Esophagus (tissue), 2 donors: Measurements from ENCODE around the gene OR8G1. TPM values are rescaled to one million over a fixed set of nuclear protein-coding genes. Genes with fewer than 3 reads are reported as not detected.

Experiments used
- H3K27ac ChIP-seq, 2 donors: one replicate each; pipeline ENCODE4 v1.5.1; 2013; ENCODE audit warnings: low read depth in 2 of 2, mild to moderate bottlenecking in 2 of 2, inconsistent platforms in 1 of 2, low read length in 1 of 2, moderate library complexity in 1 of 2
- H3K27me3 ChIP-seq, 2 donors: one replicate each; pipeline ENCODE4 v1.6.1; 2013; ENCODE audit warnings: low read length in 2 of 2, control low read depth in 1 of 2, mild to moderate bottlenecking in 1 of 2; ENCODE audit not compliant: insufficient read depth in 2 of 2, control insufficient read depth in 1 of 2
- H3K36me3 ChIP-seq, 2 donors: one replicate each; pipeline ENCODE4 v1.6.1; 2013; ENCODE audit warnings: low read length in 1 of 2; ENCODE audit not compliant: control insufficient read depth in 2 of 2, insufficient read depth in 2 of 2
- H3K4me1 ChIP-seq, 2 donors: one replicate each; pipeline ENCODE4 v1.6.1; 2013; ENCODE audit warnings: low read length in 1 of 2; ENCODE audit not compliant: control insufficient read depth in 2 of 2, insufficient read depth in 2 of 2
- H3K4me3 ChIP-seq, 2 donors: one replicate each; pipeline ENCODE4 v1.5.1; 2013; ENCODE audit warnings: low read length in 2 of 2, mild to moderate bottlenecking in 2 of 2, low read depth in 1 of 2, moderate library complexity in 1 of 2
- H3K9me3 ChIP-seq, 2 donors: one replicate each; pipeline ENCODE4 v1.6.1; 2013; ENCODE audit warnings: mild to moderate bottlenecking in 2 of 2, low read depth in 1 of 2, low read length in 1 of 2, moderate library complexity in 1 of 2; ENCODE audit not compliant: control insufficient read depth in 2 of 2, insufficient read depth in 1 of 2
- WGBS, 2 donors: extraction: QIAGEN DNeasy Blood & Tissue Kit; methylation state at CpG; one replicate each; pipeline ENCODE4 v1.1.7; 2013; 5-methylcytosine and 5-hydroxymethylcytosine counted together
- polyA plus RNA-seq, 2 donors: library from polyadenylated mRNA; stranded (reverse); fragments of 200-250 nt; gene quantifications; one replicate each; pipeline ENCODE4 v1.2.3, GENCODE V29; 2013
- donor health status: healthy with polysubstance abuse.
- donor health status: Bipolar disorder and iron deficiency.

OR8G1 gene
- polyA plus RNA-seq, 2 donors = not detected

DNA sequence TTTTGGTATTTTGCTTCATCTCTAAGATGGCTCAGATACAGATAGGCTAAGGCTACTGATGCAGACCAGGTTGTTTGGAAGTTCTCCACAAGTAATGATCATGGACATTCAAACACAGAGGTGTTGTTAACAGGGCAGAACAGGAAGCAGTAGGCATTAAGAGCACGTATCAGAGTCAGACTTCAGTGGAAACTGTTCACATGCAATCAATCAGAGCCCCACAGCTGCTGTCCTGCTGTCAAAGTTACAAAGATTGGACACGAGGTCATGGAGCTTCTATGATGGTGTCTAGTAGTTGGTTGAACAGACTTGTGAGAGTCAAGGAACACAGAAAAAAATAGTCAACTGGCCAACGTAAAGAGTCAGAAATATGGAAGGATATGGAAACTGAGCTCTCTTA, 37.9 kb upstream of the OR8G1 start:
- Histone ChIP-seq H3K4me1 (no peaks in the 10 kb centered on the region), H3K27ac (no peak overlapping the region), H3K36me3 (no peaks in the 10 kb centered on the region), H3K27me3 (no peaks in the 10 kb centered on the region), H3K9me3 (no peaks in the 10 kb centered on the region), H3K4me3 (no peak overlapping the region)
- 37 to 56% methylated on average over 3 of the region's 3 CpGs for WGBS, 2 donors

DNA sequence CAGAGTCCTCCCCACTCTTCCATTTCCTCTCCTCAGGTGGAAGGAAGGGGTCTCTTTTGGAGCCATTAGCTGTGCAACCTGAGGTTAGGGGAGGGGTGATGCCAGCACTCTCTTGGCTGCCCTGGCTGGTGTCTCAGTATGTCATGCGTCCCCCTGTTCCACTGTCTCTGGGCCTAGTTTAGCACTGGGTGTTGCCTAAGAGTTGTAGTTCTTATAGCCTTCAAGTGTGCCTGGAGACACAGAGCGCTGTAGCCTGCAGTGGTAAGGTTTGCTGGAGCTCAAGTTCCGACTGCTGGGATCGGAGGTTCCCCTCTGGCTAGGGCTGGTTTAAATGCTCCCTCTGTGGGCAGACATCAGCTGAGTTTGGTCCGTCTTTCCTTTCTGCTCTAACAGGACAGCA, 36.9 kb upstream of the OR8G1 start:
- 84 to 86% methylated on average over 5 of the region's 5 CpGs for WGBS, 2 donors
- no peaks in the 10 kb centered on the region for H3K4me1 ChIP-seq
- H3K9me3 ChIP-seq = no peaks in the 10 kb centered on the region
- H3K27me3 ChIP-seq = no peaks in the 10 kb centered on the region
- no peaks in the 10 kb centered on the region for H3K36me3 ChIP-seq
- H3K27ac ChIP-seq = no peak overlapping the region
- H3K4me3 ChIP-seq = no peak overlapping the region

DNA sequence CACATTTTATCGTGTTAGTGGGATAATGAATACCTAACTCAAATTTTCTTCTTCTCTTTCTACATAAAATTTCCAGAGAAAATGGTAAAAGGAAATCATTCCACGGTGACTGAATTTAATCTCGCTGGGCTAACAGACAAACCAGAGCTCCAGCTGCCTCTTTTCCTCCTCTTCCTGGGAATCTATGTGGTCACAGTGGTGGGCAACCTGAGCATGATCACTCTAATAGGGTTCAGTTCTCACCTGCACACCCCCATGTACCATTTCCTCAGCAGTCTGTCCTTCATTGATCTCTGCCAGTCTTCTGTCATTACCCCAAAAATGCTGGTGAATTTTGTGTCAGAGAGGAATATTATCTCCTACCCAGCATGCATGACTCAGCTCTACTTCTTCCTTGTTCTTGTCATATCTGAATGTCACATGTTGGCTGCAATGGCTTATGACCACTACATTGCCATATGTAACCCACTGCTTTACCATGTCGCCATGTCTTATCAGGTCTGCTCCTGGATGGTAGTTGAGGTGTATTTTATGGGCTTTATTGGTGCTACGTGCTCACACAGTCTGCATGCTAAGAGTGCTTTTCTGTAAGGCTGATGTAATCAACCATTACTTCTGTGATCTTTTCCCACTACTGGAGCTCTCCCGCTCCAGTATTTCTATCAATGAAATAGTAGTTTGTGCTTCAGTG, 33.6 kb upstream of the OR8G1 start:
- Histone ChIP-seq H3K9me3 (peaks cover 0 to 5% of the 10 kb centered on the region in 2 donors), H3K4me1 (no peaks in the 10 kb centered on the region), H3K27me3 (no peaks in the 10 kb centered on the region), H3K27ac (no peak overlapping the region), H3K4me3 (no peak overlapping the region), H3K36me3 (no peaks in the 10 kb centered on the region)
- 71 to 79% methylated on average over 6 of the region's 6 CpGs for WGBS, 2 donors

DNA sequence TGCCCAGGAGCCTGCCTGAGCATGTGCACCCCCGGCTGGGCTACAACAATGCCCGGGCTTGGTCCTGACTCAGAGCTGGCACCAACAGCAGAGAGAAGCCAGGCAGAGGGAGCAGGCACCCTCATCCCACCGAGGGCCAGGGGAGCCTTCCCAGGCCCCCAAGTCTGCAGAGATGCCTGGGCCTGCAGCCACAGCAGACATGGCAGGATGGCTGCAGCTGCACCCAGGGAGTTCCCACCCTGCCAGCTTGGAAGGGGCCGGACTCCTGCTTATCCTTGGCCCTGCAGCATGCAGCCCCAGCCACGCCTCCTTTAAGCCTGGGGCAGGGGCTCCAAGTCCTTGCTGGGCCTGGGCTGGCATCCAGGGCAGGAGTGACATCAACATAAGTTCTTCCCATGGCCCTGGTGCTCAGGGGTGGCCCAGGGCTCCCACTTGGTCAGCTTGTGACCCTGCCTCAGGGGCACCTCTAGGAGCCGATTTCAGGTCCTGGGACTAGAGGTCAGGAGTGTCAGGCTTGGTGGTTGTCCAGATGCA, 31.0 kb upstream of the OR8G1 start:
- Histone ChIP-seq H3K27ac (no peak overlapping the region), H3K4me1 (no peaks in the 10 kb centered on the region)
- WGBS, 2 donors = 83 to 88% methylated on average over 6 of the region's 6 CpGs

GRCh38 chr11:124210421-124210820, 30.5 kb upstream of the OR8G1 start:
- Histone ChIP-seq H3K4me1 (no peaks in the 10 kb centered on the region), H3K27me3 (no peaks in the 10 kb centered on the region), H3K4me3 (no peak overlapping the region), H3K36me3 (no peaks in the 10 kb centered on the region), H3K27ac (no peak overlapping the region), H3K9me3 (peaks cover 0 to 5% of the 10 kb centered on the region in 2 donors)
- WGBS, 2 donors = 73 to 80% methylated on average over 5 of the region's 5 CpGs

More for the DNA sequence above, 31.0 kb upstream of the OR8G1 start:
- no peaks in the 10 kb centered on the region for H3K27me3 ChIP-seq
- no peaks in the 10 kb centered on the region for H3K36me3 ChIP-seq
- peaks cover 0 to 5% of the 10 kb centered on the region in 2 donors for H3K9me3 ChIP-seq
- no peak overlapping the region for H3K4me3 ChIP-seq

- Histone ChIP-seq H3K4me1 (no peaks in the 10 kb centered on the region), H3K36me3 (no peaks in the 10 kb centered on the region), H3K9me3 (peaks cover 0 to 5% of the 10 kb centered on the region in 2 donors), H3K27me3 (no peaks in the 10 kb centered on the region), H3K27ac (no peak overlapping the region), H3K4me3 (no peak overlapping the region)
Observed at GRCh38 chr11:124211321-124211720, 29.6 kb upstream of the OR8G1 start.

- H3K27ac ChIP-seq = no peak overlapping the region
- 71% methylated on average over 3 of the region's 3 CpGs for WGBS, 2 donors
- H3K9me3 ChIP-seq = peaks cover 0 to 5% of the 10 kb centered on the region in 2 donors
- H3K36me3 ChIP-seq = no peaks in the 10 kb centered on the region
- no peaks in the 10 kb centered on the region for H3K4me1 ChIP-seq
- no peaks in the 10 kb centered on the region for H3K27me3 ChIP-seq
- no peak overlapping the region for H3K4me3 ChIP-seq
Observed at GRCh38 chr11:124214027-124214426, 26.9 kb upstream of the OR8G1 start.

DNA sequence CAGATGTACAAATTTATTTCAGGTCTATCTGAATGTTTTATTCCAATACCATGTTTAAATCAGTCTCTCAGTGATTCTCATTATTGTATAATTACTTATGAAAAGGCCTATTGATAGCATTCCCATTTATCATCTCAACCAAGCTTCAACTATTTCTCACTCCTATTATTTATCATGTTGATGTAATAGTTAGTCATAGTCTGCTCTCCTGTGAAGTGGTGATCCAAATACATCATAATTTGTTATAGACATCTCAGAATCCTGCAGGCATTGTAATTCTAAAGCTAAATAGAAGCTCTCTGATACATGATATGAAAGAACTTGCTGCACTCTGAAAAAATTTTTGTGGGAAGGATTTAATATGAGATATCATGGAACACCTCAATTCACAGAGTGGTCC, 21.8 kb upstream of the OR8G1 start:
- H3K4me3 ChIP-seq = no peak overlapping the region
- no peaks in the 10 kb centered on the region for H3K36me3 ChIP-seq
- no peaks in the 10 kb centered on the region for H3K4me1 ChIP-seq
- H3K27ac ChIP-seq = no peak overlapping the region
- H3K9me3 ChIP-seq = no peaks in the 10 kb centered on the region
- no peaks in the 10 kb centered on the region for H3K27me3 ChIP-seq

DNA sequence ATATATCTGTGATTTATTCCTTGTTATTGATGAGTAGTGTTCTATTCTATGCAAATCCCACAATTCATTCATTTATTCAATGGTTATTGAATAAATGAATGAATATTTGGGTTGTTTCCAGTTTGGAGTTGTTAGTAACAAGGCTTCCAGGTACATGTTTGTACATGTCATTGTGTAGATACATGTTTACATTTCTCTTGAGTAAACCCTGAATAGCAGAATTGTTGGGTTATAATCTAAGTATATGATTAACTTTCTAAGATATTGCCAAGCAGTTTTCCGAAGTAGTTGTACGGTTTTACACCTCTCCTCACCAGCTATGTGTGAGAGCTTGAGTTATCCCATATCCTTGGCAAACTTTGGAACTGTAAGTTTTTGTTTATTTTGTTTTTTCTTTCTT, 18.5 kb upstream of the OR8G1 start:
- WGBS, 2 donors = 35 to 46% methylated on average over 2 of the region's 2 CpGs
- no peaks in the 10 kb centered on the region for H3K27me3 ChIP-seq
- H3K36me3 ChIP-seq = no peaks in the 10 kb centered on the region
- H3K4me3 ChIP-seq = no peak overlapping the region
- H3K9me3 ChIP-seq = no peaks in the 10 kb centered on the region
- H3K27ac ChIP-seq = no peak overlapping the region
- no peaks in the 10 kb centered on the region for H3K4me1 ChIP-seq
